Measurements from ENCODE around the gene ROPN1. TPM values are rescaled to one million over a fixed set of nuclear protein-coding genes. Genes with fewer than 3 reads are reported as not detected.
"Not testable (repeated sequence)": the region's sequence is repeated elsewhere in the genome, so short reads cannot be mapped to it uniquely, and the experiment has no call there.

The ROPN1 gene
- total and polyA plus RNA-seq, 2 of the 4 experiments (the other 2 are of a cell fraction), result 0.03 to 0.18 TPM

DNA sequence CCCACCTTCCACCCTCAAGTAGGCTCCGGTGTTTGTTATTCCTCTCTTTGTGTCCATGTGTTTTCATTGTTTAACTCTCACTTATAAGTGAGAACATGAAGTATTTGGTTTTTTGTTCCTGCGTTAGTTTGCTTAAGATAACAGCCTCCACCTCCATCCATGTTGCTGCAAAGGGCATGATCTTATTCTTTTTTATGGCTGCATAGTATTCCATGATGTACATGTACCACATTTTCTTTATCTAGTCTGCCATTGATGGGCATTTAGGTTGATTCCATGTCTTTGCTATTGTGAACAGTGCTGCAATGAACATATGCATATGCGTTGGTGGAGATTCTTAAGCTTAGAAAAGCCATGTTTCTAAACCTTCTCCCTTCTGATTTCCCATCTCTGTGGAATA, 44.3 kb upstream of the ROPN1 start:
- H4K20me1 ChIP-seq (ENCODE audit: insufficient read depth, low read length); H2AFZ ChIP-seq (replicated peaks; ENCODE audit: low read length, poor library complexity); H3K9ac ChIP-seq (ENCODE audit: low read depth, low read length); H3K4me3 ChIP-seq (ENCODE audit: insufficient read depth, low read depth, low read length); CTCF ChIA-PET; H3K9me3 ChIP-seq (ENCODE audit: control insufficient read depth, insufficient read depth, low read length); H3K23ac ChIP-seq (ENCODE audit: low read depth, low read length); H3K27ac ChIP-seq (ENCODE audit: insufficient read depth, low read length); H3K18ac ChIP-seq (ENCODE audit: low read depth, low read length); H2AK9ac ChIP-seq (replicated peaks; ENCODE audit: low read depth, low read length, poor library complexity); dilution Hi-C loops (cut with HindIII; ENCODE audit: low sequenced_read_pairs, unreplicated experiment); POLR2A ChIA-PET (ENCODE audit: unreplicated experiment); H4K91ac ChIP-seq (ENCODE audit: insufficient read depth, low read depth, low read length); H3K4ac ChIP-seq (ENCODE audit: low read depth, low read length); H2BK120ac ChIP-seq (ENCODE audit: low read depth, low read length); H3K9me1 ChIP-seq (ENCODE audit: insufficient read depth, low read length); H2BK5ac ChIP-seq (ENCODE audit: low read depth, low read length, poor library complexity, severe bottlenecking); BruUV-seq (replicated peaks); H3K79me1 ChIP-seq (ENCODE audit: low read depth in 1 of 2, low read length in 2 of 2); ATAC-seq (ENCODE audit: low read depth); H4K5ac ChIP-seq (ENCODE audit: low read depth, low read length); in situ Hi-C loops (cut with MboI; ENCODE audit: low sequenced_read_pairs); H2BK20ac ChIP-seq (ENCODE audit: low read depth, low read length); DNase-seq; H3K56ac ChIP-seq (ENCODE audit: extremely low read depth, insufficient read depth, low read length); H3K4me1 ChIP-seq (ENCODE audit: control insufficient read depth, insufficient read depth, low read length); H2BK15ac ChIP-seq (ENCODE audit: low read depth, low read length); H3K36me3 ChIP-seq (ENCODE audit: control insufficient read depth, insufficient read depth, low read length); H4K8ac ChIP-seq (ENCODE audit: low read depth in 2 of 2, low read length in 2 of 2); H2AK5ac ChIP-seq (ENCODE audit: low read depth, low read length); H3K14ac ChIP-seq (replicated peaks; ENCODE audit: low read depth, low read length); intact Hi-C loops (cut with micrococcal nuclease); H3K4me2 ChIP-seq (ENCODE audit: low read depth, low read length): not testable (repeated sequence)
- H3K27me3 ChIP-seq (ENCODE audit: control insufficient read depth, insufficient read depth, low read length), result peaks cover 32% of the 10 kb centered on the region
- no CpG with 5 or more reads among the region's 3 CpGs for WGBS, 2 experiments (ENCODE audit: extremely low coverage in 2 of 2, insufficient read length in 1 of 2)

All from IMR-90 (cell line).